HG03521 (cell line): ENCODE measurements around the gene TRAPPC11.
"Not testable (repeated sequence)": the region's sequence is repeated elsewhere in the genome, so short reads cannot be mapped to it uniquely, and the experiment has no call there.

Experiments
- ATAC-seq: cut with Tn5 transposase; IDR thresholded peaks from one replicate; pipeline ENCODE4 v1.9.1; 2021; ENCODE audit warnings: mild to moderate bottlenecking, moderate library complexity; ENCODE audit not compliant: unreplicated experiment

TRAPPC11 gene

GRCh38 chr4:183718876-183719275, 59.8 kb downstream of the TRAPPC11 start:
- ATAC-seq = no peak

GRCh38 chr4:183721207-183722081, 62.4 kb downstream of the TRAPPC11 start:
- ATAC-seq = no peak

- ATAC-seq = peak; percentile 75
These were observed 63.9 kb downstream of the TRAPPC11 start for GRCh38 chr4:183722731-183723560.

GRCh38 chr4:183723561-183724228, 64.6 kb downstream of the TRAPPC11 start:
- ATAC-seq = no peak

- ATAC-seq = not testable (repeated sequence)
These were observed 66.5 kb downstream of the TRAPPC11 start for GRCh38 chr4:183725585-183725984.

GRCh38 chr4:183727482-183727881, 68.4 kb downstream of the TRAPPC11 start:
- no peak for ATAC-seq

- no peak for ATAC-seq
These were observed 69.4 kb downstream of the TRAPPC11 start for GRCh38 chr4:183728223-183729068.

GRCh38 chr4:183729069-183729406, 69.9 kb downstream of the TRAPPC11 start:
- ATAC-seq = no peak

GRCh38 chr4:183729430-183730328, 70.6 kb downstream of the TRAPPC11 start:
- no peak for ATAC-seq

- ATAC-seq = no peak
These were observed 73.2 kb downstream of the TRAPPC11 start for GRCh38 chr4:183732296-183732695.

GRCh38 chr4:183733181-183733580, 74.1 kb downstream of the TRAPPC11 start:
- no peak for ATAC-seq

GRCh38 chr4:183738081-183738673, 79.1 kb downstream of the TRAPPC11 start:
- no peak for ATAC-seq

GRCh38 chr4:183738961-183739360, 79.9 kb downstream of the TRAPPC11 start:
- ATAC-seq = no peak

GRCh38 chr4:183746305-183747229, 87.5 kb downstream of the TRAPPC11 start:
- ATAC-seq = no peak

- no peak for ATAC-seq
These were observed 88.3 kb downstream of the TRAPPC11 start for GRCh38 chr4:183747380-183747779.

- ATAC-seq = no peak
These were observed 89.0 kb downstream of the TRAPPC11 start for GRCh38 chr4:183747931-183748670.

- no peak for ATAC-seq
These were observed 92.0 kb downstream of the TRAPPC11 start for GRCh38 chr4:183751106-183751505.
